ENCODE data around the gene ZFYVE26. TPM values are rescaled to one million over a fixed set of nuclear protein-coding genes. Genes with fewer than 3 reads are reported as not detected.

The ZFYVE26 gene
- total and polyA plus RNA-seq, 7 experiments from 2014 or later = 3.2 to 38.9 (median 25.8) TPM

DNA sequence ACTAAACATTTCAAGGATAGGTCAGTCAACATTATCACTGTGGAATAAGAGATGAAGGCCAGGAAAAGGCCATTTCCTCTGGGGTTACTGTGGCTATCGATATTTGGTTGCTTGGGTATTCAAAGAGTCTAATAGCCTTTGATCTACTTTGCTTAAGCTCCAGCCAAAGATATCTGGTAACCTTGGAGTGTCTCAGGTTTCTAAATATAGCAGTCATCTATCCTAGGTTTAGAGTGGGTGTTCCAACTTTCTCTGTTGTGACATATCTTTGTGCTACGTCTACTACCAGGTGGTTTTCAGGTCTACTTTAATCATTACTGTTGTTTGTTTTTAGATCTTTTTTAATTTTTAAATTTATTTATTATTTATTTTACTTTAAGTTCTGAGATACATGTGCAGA lies 72.3 kb downstream of the ZFYVE26 start:
- Histone ChIP-seq H3K4me1 (ENCODE audit: control insufficient read depth in 2 of 2, insufficient read depth in 2 of 2, low read length in 2 of 2) (no peaks in the 10 kb centered on the region), H3K27ac (ENCODE audit: low read depth, low read length) (no peak overlapping the region), H3K9me3 (ENCODE audit: control insufficient read depth in 2 of 3, low read length in 3 of 3) (no peaks in the 10 kb centered on the region), H3K4me3 (ENCODE audit: low read length) (no peak overlapping the region), H3K36me3 (ENCODE audit: control insufficient read depth in 2 of 3, insufficient read depth in 3 of 3, low read length in 3 of 3) (peaks cover 0 to 21% (median 0%) of the 10 kb centered on the region in 3 experiments), H3K27me3 (ENCODE audit: control insufficient read depth in 2 of 2, insufficient read depth in 2 of 2, low read length in 2 of 2) (no peaks in the 10 kb centered on the region)
- H3K27me3 Mint-ChIP-seq = peaks cover 0 to 4% (median 0%) of the 10 kb centered on the region in 5 donors
- intact Hi-C loops (cut with micrococcal nuclease) = no loop called here
- H3K4me1 Mint-ChIP-seq = peaks cover 0 to 6% (median 0%) of the 10 kb centered on the region in 7 donors
- POLR2A ChIA-PET = no interaction called here
- H3K4me3 Mint-ChIP-seq = no peak overlapping the region
- no peak for ATAC-seq
- no peak for DNase-seq
- peaks cover 0 to 4% (median 0%) of the 10 kb centered on the region in 11 donors for H3K9me3 Mint-ChIP-seq
- CTCF ChIA-PET = interaction anchor here (0.9 kb wide), 1 partner anchor 218 kb away, joined by 3 read pairs; no protein-coding TSS in a partner anchor
- H3K36me3 Mint-ChIP-seq = peaks cover 7 to 38% (median 25%) of the 10 kb centered on the region in 5 donors
- no peak overlapping the region for H3K27ac Mint-ChIP-seq

DNA sequence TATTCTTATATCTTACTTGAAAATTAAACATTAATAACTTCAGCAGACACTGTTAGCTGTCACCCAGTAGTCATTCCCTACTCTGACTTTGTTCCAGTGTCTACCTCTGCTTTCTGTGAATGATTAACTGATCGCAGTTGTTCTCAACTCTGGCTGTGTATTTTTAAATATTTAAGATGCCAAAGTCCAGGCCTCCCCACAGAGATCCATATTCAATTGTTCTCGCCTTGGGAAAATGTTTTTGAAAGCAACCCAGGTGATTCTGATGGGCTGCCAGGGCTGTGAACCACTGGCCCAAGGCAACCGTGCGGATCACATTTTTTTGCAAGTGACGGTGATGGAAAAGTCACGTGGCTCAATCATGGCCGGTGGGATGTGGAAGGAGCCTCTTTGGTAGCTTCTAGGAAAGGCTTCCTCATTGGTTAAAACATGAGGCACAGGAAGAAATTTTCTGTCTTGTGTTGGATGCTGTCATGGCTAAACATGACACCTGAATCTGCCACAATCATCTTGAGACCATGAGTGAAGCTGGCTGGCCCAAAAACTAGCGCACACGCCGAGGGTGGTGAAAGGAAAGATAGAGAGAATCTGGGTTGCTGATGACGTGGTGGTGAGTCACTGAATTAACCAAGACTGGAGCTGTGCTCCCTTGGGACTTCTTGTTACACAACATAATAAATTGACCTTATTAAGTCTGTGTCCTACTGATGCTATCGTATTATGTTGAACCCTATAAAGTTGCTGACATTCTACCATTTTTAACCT lies 77.5 kb downstream of the ZFYVE26 start:
- H3K36me3 Mint-ChIP-seq = peaks cover 0 to 4% (median 0%) of the 10 kb centered on the region in 5 donors
- peaks cover 0 to 12% (median 0%) of the 10 kb centered on the region in 5 donors for H3K27me3 Mint-ChIP-seq
- H3K4me1 ChIP-seq (ENCODE audit: control insufficient read depth in 2 of 2, insufficient read depth in 2 of 2, low read length in 2 of 2) = no peaks in the 10 kb centered on the region
- no peaks in the 10 kb centered on the region for H3K36me3 ChIP-seq (ENCODE audit: control insufficient read depth in 2 of 3, insufficient read depth in 3 of 3, low read length in 3 of 3)
- H3K9me3 ChIP-seq (ENCODE audit: control insufficient read depth in 2 of 3, low read length in 3 of 3) = no peaks in the 10 kb centered on the region
- ChIA-PET POLR2A (no interaction called here), CTCF (no interaction called here)
- intact Hi-C loops (cut with micrococcal nuclease) = no loop called here
- H3K27ac ChIP-seq (ENCODE audit: low read depth, low read length) = no peak overlapping the region
- H3K9me3 Mint-ChIP-seq = peaks cover 0 to 4% (median 0%) of the 10 kb centered on the region in 11 donors
- H3K27me3 ChIP-seq (ENCODE audit: control insufficient read depth in 2 of 2, insufficient read depth in 2 of 2, low read length in 2 of 2) = no peaks in the 10 kb centered on the region
- no peak overlapping the region for H3K4me3 ChIP-seq (ENCODE audit: low read length)
- no peak overlapping the region for H3K27ac Mint-ChIP-seq
- H3K4me3 Mint-ChIP-seq = no peak overlapping the region
- DNase-seq (no peak), ATAC-seq (no peak)
- H3K4me1 Mint-ChIP-seq = peaks cover 0 to 5% (median 0%) of the 10 kb centered on the region in 7 donors

DNA sequence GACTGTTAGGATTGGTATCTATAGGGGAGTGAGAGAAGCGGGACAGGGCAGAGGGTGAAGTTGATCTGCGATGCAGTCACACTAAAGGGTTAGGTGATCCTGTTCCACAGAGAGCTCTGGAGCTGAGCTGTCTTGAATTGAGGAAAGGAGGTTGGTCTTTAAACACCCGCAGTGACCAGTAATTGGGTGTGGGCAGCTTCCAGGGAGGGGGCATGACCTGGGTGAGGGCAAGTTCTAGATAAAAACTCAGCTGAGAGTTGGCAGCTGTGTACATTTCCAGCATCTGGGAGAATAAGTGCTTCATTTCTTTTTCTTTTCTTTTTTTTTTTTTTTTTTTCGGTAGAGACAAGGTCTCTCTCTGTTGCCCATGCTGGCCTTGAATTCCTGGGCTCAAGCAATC lies 79.6 kb downstream of the ZFYVE26 start:
- peaks cover 0 to 2% (median 0%) of the 10 kb centered on the region in 7 donors for H3K4me1 Mint-ChIP-seq
- ChIA-PET POLR2A (no interaction called here), CTCF (no interaction called here)
- no peaks in the 10 kb centered on the region for H3K27me3 ChIP-seq (ENCODE audit: control insufficient read depth in 2 of 2, insufficient read depth in 2 of 2, low read length in 2 of 2)
- no peaks in the 10 kb centered on the region for H3K9me3 Mint-ChIP-seq
- H3K4me1 ChIP-seq (ENCODE audit: control insufficient read depth in 2 of 2, insufficient read depth in 2 of 2, low read length in 2 of 2) = no peaks in the 10 kb centered on the region
- no peaks in the 10 kb centered on the region for H3K36me3 ChIP-seq (ENCODE audit: control insufficient read depth in 2 of 3, insufficient read depth in 3 of 3, low read length in 3 of 3)
- no peak for DNase-seq
- H3K27ac ChIP-seq (ENCODE audit: low read depth, low read length) = no peak overlapping the region
- no peak for ATAC-seq
- H3K27ac Mint-ChIP-seq = no peak overlapping the region
- H3K4me3 ChIP-seq (ENCODE audit: low read length) = no peak overlapping the region
- H3K27me3 Mint-ChIP-seq = peaks cover 0 to 10% (median 0%) of the 10 kb centered on the region in 5 donors
- H3K9me3 ChIP-seq (ENCODE audit: control insufficient read depth in 2 of 3, low read length in 3 of 3) = no peaks in the 10 kb centered on the region
- H3K36me3 Mint-ChIP-seq = peaks cover 0 to 4% (median 0%) of the 10 kb centered on the region in 5 donors
- H3K4me3 Mint-ChIP-seq = no peak overlapping the region
- intact Hi-C loops (cut with micrococcal nuclease) = no loop called here

DNA sequence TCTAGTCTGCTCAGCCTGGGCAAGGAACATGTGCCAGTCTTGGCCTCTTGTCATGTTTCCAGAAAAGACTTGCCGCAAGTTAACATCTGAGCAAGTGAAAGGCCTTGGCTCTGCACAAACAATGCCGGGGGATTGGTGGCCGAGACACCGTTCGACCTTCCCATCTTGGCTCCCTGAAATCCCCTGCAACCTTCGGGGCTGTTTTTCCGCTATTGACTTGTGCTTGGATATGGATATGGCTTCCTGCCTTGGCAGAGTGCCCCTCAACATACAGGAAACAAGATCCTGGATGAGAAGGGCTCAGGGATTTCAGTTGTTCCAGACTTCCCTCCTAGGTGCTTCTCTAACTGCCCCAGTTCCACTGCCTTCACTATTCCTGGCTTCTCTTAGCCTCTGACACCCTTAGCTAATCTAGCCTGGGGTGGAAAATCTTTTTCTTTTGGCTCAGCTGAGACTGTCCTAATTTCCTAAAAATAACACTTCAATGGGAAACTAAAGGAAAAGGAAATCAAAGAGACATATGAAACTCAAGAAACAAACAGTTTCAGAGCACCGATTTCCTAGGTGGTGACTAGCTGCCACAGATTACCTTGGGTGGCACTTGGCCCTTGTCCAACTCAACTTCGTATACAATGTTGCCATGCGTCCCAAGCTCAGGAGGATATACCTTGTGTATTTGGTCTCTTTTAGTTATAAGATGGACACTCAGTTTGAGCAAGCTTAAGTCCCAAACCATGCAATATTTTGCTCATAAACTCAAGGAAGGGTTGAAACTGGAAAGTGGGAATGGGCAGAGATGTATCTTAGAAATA lies 80.8 kb downstream of the ZFYVE26 start:
- H3K4me1 Mint-ChIP-seq = peaks cover 0 to 2% (median 0%) of the 10 kb centered on the region in 7 donors
- DNase-seq = no peak
- no peaks in the 10 kb centered on the region for H3K4me1 ChIP-seq (ENCODE audit: control insufficient read depth in 2 of 2, insufficient read depth in 2 of 2, low read length in 2 of 2)

DNA sequence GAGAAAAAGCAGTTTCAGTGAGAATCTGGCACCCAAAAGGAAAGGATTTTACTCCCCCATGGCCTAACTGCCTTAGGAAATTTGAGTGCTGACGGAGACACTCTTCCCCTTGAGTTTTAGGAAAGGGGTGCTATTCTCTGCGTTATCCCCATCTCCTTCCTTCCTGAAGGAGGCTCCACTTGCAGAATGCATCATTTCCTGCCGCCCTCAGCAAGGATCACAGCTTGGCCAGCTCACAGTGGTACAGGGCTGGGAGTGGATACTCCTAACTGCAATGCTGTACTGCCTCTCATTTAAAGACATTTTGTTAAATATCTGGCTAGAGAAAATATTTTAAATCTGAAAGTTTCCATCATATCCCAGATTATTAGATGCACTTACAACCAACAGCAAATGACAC lies 81.7 kb downstream of the ZFYVE26 start:
- no peaks in the 10 kb centered on the region for H3K27me3 ChIP-seq (ENCODE audit: control insufficient read depth in 2 of 2, insufficient read depth in 2 of 2, low read length in 2 of 2)
- POLR2A ChIA-PET = no interaction called here
- H3K9me3 ChIP-seq (ENCODE audit: control insufficient read depth in 2 of 3, low read length in 3 of 3) = no peaks in the 10 kb centered on the region
- Mint-ChIP-seq H3K4me1 (peaks cover 0 to 2% (median 0%) of the 10 kb centered on the region in 7 donors), H3K36me3 (peaks cover 0 to 6% (median 0%) of the 10 kb centered on the region in 5 donors), H3K4me3 (no peak overlapping the region), H3K9me3 (no peaks in the 10 kb centered on the region), H3K27ac (no peak overlapping the region), H3K27me3 (peaks cover 0 to 10% (median 0%) of the 10 kb centered on the region in 5 donors)
- H3K4me1 ChIP-seq (ENCODE audit: control insufficient read depth in 2 of 2, insufficient read depth in 2 of 2, low read length in 2 of 2) = no peaks in the 10 kb centered on the region
- DNase-seq (no peak), ATAC-seq (no peak)
- no peak overlapping the region for H3K27ac ChIP-seq (ENCODE audit: low read depth, low read length)
- intact Hi-C loops (cut with micrococcal nuclease) = no loop called here
- CTCF ChIA-PET = no interaction called here
- no peak overlapping the region for H3K4me3 ChIP-seq (ENCODE audit: low read length)
- no peaks in the 10 kb centered on the region for H3K36me3 ChIP-seq (ENCODE audit: control insufficient read depth in 2 of 3, insufficient read depth in 3 of 3, low read length in 3 of 3)

More for the DNA sequence above, 80.8 kb downstream of the ZFYVE26 start:
- peaks cover 0 to 4% (median 0%) of the 10 kb centered on the region in 5 donors for H3K36me3 Mint-ChIP-seq
- ATAC-seq = no peak
- no peaks in the 10 kb centered on the region for H3K27me3 ChIP-seq (ENCODE audit: control insufficient read depth in 2 of 2, insufficient read depth in 2 of 2, low read length in 2 of 2)
- H3K9me3 Mint-ChIP-seq = no peaks in the 10 kb centered on the region
- H3K27ac Mint-ChIP-seq = no peak overlapping the region
- no peaks in the 10 kb centered on the region for H3K9me3 ChIP-seq (ENCODE audit: control insufficient read depth in 2 of 3, low read length in 3 of 3)
- ChIA-PET CTCF (no interaction called here), POLR2A (no interaction called here)
- no peak overlapping the region for H3K4me3 ChIP-seq (ENCODE audit: low read length)
- peaks cover 0 to 10% (median 0%) of the 10 kb centered on the region in 5 donors for H3K27me3 Mint-ChIP-seq
- intact Hi-C loops (cut with micrococcal nuclease) = no loop called here
- no peak overlapping the region for H3K27ac ChIP-seq (ENCODE audit: low read depth, low read length)
- H3K4me3 Mint-ChIP-seq = no peak overlapping the region
- H3K36me3 ChIP-seq (ENCODE audit: control insufficient read depth in 2 of 3, insufficient read depth in 3 of 3, low read length in 3 of 3) = no peaks in the 10 kb centered on the region

DNA sequence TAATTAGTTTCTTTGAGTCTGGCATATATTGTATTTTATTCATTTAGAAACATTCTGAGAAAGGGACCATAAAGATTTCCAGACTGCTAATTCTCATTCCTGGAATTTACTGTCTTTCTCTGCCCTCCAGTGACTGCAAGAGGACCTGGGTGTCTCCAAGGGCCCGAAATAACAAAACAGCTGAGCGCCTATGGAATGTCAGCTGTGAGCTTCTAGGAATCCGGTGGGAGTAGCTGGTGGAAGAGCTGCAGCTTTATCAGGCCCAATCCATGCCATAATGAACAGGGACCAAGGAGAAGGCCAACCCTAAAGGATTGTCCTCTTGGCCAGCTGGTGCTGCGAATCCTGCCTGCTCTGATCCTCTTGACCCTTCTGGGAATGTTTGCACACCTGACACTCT lies 82.8 kb downstream of the ZFYVE26 start:
- Mint-ChIP-seq H3K27me3 (peaks cover 0 to 8% (median 0%) of the 10 kb centered on the region in 5 donors), H3K4me3 (no peak overlapping the region), H3K9me3 (no peaks in the 10 kb centered on the region), H3K36me3 (peaks cover 0 to 6% (median 0%) of the 10 kb centered on the region in 5 donors), H3K4me1 (no peaks in the 10 kb centered on the region), H3K27ac (no peak overlapping the region)
- no peaks in the 10 kb centered on the region for H3K36me3 ChIP-seq (ENCODE audit: control insufficient read depth in 2 of 3, insufficient read depth in 3 of 3, low read length in 3 of 3)
- DNase-seq (no peak), ATAC-seq (no peak)
- no peak overlapping the region for H3K27ac ChIP-seq (ENCODE audit: low read depth, low read length)
- intact Hi-C loops (cut with micrococcal nuclease) = no loop called here
- H3K4me3 ChIP-seq (ENCODE audit: low read length) = no peak overlapping the region
- ChIA-PET CTCF (no interaction called here), POLR2A (no interaction called here)
- no peaks in the 10 kb centered on the region for H3K27me3 ChIP-seq (ENCODE audit: control insufficient read depth in 2 of 2, insufficient read depth in 2 of 2, low read length in 2 of 2)
- no peaks in the 10 kb centered on the region for H3K4me1 ChIP-seq (ENCODE audit: control insufficient read depth in 2 of 2, insufficient read depth in 2 of 2, low read length in 2 of 2)
- H3K9me3 ChIP-seq (ENCODE audit: control insufficient read depth in 2 of 3, low read length in 3 of 3) = no peaks in the 10 kb centered on the region
